NCI-H2107 treated with DMSO at 0.1 percent for 48 hours (cell line): ENCODE data around the gene FZR1.
"Not testable (repeated sequence)": the region's sequence is repeated elsewhere in the genome, so short reads cannot be mapped to it uniquely, and the experiment has no call there.

Source experiments
- DNase-seq: peaks from one replicate; lab custom pipeline; 2025; ENCODE audit not compliant: unreplicated experiment; lab: John Stamatoyannopoulos, UW

FZR1 gene

DNA sequence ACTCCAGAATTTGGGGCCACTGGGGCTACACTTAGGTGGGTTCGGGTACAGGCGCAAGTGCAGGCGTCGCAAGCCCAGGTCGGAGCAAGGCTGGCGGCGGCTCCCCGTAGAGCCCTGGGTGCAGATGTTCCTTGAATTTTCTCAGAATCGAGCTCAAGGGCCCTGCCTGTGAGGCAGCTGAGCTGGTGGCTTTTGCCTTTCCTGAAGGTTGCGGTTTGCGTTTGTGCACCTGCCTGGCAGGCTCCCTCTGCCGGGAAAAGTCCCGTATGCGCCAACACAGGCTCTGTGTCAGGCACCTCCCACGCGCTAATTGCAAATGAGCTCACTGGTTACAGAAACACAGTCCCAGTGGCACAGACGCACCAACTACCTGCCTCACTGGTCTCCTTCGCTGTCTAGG lies 11.6 kb upstream of the FZR1 start:
- peak; percentile 62 for DNase-seq

DNA sequence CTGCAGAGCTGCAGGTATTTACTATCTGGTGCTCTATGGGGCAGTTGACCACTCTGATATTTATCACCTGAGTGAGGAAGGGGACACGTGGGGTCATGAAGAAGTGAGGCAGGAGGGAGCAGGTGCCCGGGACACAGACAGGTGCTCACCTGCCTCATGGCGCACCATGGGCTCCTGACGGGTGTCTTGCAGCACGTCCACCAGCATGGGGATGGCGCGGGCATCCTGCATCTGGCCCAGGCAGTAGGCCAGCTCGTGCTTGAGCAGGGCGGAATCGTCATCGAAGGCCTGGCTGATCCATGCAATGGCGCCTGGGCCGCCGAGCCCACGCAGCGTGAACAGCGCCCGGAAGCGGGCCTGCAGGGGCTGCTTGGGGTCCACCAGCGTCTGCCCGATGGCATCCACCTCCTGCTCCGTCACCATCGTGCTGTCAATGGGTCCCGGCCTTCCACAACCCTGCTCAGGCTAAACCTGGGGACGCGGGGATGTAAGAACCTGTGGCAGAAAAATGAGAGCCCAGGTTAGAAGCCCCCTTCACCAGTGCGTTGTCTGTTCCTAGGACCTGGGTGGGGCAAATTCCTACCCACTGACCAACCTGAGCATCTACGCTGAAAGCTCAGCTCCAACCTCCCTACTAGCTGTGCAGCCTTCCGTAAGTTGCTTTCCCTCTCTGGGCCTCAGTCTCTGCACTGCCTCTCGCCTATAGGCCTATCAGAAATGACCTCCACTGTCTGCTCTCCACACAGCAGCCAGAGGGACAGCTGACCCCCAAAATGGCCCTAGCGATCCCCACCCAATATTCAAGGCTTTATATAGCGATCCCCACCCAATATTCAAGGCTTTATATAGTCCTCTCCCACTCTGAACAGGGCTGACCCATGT lies 9.5 kb upstream of the FZR1 start:
- no peak for DNase-seq

DNA sequence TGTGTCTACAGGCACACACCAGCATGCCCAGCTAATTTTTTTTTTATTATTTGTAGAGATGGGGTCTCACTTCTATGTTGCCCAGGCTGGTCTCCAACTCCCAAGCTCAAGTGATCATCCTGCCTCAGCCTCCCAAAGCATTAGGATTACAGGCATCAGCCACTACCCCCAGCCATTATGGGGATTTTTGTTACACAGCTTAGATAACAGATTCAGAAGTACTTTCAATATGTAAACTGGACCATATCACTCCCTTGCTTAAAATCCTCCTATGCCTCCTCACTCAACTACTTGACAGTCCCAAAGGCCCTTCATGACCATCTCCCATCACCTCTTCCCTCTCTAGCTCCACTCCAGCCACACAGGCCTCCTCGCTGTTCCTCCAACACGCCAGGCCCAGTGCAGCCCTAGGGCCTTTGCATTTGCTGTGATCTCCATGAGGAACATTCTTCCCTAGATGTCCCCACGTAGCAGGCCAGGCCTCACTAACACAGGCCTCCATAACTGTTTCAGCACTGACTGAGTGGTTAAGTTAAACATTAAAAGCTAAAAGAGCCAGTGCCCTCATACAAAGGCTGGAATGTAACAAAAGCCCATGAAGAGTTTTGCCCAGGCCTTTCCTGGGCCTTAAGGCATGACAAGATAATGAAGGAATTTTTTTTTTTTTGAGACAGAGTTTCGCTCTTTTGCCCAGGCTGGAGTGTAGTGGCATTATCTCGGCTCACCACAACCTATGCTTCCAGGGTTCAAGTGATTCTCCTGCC lies 8.2 kb upstream of the FZR1 start:
- no peak for DNase-seq

DNA sequence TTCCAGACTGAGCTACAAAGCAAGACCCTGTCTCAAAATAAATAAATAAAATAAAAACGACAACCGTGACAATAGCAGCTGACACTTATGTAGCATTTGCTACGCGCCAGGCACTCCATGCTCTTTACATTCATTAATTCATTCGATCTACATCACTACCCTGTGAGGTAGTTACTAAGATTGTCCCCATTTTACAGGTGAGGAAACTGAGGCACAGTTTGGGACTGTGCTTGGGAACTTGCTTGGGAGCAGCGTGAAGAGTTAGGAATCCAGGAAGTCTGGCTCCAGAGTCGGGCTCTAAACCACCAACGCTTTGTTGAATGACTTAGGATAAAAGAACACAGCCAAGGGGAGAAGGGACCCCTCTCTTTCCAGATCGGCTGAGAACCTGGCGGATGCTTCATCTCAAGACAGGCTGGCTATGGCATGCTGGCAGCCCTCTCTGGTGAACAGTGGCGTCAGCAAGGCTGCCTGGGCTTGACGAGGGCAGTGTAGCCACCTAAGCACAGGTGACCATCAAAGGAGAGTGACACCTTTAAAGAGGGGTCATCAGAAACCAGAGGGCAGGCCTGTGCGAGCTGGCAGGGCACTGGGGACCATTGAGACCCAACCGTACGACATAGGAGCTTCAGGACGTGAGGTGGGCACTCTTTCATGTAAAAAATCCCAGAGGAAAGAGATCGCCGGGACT lies 6.2 kb upstream of the FZR1 start:
- DNase-seq: no peak

DNA sequence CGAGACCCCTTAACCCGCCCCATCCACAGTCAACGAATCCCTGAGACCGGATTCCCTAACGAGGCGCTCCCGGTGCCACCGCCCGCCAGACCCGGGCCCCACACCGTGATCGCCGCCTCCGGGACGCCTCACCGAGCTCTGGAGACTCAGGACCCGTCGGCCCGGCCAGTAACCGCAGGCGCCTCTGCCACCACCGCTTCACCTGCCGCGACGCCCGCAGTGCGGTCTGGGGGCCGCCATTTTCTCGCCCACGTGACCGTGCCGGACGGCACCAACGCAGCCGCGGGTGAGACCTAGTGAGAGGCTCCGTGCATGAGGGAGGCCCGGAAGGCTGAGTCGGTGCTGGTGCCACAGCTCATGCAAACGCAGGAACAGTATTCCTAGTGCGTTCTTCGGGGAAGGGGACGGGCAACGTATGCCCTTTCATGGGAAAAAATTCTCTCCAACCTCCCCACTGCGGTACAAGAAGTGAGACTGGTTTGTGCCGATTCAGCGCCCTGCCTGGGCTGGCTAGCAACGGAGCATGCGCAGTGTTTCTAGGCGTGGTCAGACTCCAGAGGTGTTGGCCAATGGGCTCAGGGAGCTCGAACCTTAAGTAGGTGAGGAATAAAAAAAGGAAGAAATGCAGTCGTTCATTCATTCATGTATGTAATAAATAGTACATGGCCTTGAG lies 5.5 kb upstream of the FZR1 start, which contains the start of gene DOHH:
Gene DOHH, minus strand, starts transcription at position 246 of the 673 bp plus-strand sequence. CDS start 3,860 bp downstream, outside the sequence.
- DNase-seq: peak; percentile 92

DNA sequence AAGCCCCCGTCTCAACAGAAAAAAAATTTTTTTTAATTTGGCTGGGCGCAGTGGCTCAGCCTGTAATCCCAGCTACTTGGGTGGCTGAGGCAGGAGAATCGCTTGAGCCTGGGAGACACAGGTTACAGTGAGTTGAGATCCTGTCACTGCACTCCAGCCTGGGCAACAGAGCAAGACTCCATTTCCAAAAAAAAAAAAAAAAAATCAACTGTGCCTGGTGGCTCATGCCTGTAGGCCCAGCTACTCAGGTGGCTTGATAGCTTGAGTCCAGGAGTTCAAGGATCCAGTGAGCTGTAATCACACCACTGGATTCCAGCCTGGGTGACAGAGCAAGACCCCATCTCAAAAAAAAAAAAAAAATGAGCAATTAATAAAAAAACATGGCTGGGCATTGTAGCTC lies 4.3 kb upstream of the FZR1 start:
- DNase-seq: no peak

DNA sequence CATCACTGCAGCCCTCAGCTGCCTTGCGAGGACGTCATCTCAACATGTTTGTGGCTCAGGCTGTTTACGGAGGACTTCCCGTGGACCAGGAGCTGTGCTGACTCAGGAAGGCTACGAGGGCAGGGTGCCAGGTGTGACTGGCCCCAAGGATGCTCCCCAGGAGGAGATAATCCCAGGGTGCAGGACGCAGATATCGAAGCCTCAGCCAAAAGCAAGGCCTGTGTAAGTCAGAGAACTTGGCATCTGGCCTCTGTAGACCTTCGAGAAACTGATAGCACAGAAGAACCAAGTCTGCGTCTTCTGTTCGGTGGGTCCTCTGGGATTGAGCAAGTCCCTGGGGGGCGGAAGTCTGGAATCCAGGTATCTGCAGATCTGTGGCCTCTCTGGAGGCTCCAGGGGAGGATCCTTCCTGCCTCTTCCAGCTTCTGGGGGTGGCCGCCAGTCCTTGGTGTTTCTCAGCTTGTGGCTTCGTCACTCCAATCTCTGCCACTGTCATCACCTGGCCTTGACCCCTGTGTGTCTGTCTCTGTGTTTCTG lies 3.0 kb upstream of the FZR1 start:
- DNase-seq: no peak

DNA sequence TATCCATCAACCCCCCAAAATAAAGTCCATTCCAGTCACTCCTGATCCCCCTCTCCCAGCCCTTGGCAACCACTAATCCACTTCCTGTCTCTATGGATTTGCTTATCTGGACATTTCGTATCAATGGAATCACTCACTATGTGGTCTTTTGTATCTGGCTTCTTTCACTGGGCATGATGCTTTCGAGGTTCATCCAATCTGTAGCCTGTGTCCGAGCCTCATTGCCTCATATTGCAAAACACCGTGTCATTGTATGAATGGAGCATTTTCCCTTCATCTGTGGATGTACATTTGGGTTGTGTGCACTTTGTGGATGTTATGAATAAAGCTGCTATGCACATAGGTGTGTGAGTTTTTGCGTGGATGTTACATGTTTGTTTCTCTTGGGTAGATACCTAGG lies 1.4 kb upstream of the FZR1 start:
- DNase-seq: no peak

DNA sequence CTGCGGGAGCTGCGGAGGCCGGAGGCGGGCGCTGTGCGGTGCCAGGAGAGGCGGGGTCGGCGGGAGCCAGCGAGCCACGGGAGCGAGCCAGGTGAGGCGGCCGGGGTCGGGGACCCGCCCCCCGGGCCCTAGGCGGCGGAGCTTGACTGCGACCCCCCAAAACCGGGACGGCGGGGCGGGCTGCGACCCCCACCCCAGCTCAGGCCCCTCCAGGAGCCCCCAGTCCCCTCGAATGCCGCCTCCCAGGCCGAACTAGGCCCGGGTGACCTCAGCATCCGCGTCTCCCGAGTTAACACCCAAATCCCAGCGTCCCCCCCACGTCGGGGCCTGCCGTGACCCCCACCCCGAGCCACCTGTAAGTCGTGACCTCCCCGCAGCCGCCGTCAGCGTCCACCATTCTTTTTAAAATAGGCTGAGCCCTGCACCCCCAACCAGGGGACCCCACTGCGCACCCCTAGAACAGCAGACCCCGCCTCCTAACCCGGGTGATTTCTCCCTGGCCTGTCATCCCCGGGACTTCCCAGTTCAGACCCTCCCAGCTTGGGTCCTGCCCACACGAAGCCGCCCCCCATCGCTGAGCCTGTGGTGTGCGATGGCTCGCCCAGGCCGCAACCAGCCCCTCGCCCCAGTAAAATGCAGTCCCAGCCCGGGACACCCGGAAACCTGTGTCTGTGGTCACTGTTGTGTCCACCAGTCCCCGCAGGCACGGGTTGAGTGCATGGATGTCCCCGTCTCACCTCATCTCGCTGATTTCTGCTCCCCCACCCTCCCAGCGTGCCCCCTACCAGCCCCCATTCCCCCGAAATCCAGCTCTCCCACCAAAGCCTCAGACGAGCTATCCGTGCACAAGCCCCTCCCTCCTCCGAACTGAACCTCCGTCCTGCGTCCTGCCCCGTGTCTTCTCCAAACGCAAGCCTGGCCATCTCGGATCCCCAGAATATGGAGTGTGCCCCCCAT lies 551 bp downstream of the FZR1 start:
- no peak for DNase-seq

DNA sequence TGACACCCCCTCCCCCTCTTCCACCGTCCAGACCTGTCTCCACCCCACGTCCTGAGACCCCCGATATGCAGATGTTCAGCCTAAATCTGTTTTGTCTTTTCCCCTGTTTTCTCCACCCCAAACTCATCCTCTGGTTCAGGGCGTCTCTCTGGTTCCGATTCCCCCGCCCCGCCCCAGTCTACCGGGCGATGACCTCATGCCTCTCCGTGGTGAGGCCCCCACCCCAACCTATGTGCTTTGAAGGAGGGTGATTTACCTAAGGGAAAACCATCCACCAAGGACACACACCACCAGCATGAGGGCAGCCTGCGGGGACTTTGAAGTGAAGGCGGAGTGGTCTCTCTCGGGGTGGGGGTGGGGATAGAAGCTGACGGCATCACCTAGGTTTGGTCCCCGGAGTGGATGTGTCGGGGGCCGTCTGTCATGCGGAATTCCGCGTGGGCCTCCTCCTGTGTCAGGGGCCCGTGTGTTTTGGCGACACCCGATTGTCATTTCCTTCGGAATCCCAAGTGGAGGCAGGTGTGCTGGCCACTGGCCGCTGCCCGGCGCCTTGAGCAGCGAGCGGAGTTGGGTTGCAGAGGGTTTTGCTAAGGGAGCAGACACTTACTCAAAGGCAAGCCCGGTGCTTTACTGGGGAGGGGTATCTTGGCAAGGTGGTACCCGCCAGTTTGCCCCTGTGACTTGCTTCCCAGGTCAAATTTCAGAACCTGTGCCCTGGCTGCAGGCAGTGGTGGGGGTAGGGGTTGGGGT lies 1.4 kb downstream of the FZR1 start:
- no peak for DNase-seq

DNA sequence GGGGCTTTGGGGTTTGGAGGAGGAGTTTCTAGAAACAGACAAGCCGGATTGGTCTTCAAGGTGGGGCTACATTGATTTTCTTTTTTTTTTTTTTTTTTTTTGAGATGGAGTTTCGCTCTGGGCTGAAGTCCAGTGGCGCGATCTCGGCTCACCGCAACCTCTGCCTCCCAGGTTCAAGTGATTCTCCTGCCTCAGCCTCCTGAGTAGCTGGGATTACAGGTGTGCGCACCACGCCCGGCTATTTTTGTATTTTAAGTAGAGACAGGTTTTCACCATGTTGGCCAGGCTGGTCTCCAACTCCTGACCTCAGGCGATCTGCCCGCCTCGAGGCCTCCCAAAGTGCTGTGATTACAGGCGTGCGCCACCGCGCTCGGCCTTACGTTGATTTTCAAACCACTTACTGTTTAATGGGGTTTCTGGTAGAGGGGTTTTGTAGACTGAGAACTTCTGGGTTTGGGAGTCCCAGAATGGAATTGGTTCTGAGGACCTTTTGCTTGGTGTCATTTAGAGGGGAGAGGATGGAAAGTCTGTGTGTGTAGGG lies 2.1 kb downstream of the FZR1 start:
- DNase-seq: not testable (repeated sequence)

DNA sequence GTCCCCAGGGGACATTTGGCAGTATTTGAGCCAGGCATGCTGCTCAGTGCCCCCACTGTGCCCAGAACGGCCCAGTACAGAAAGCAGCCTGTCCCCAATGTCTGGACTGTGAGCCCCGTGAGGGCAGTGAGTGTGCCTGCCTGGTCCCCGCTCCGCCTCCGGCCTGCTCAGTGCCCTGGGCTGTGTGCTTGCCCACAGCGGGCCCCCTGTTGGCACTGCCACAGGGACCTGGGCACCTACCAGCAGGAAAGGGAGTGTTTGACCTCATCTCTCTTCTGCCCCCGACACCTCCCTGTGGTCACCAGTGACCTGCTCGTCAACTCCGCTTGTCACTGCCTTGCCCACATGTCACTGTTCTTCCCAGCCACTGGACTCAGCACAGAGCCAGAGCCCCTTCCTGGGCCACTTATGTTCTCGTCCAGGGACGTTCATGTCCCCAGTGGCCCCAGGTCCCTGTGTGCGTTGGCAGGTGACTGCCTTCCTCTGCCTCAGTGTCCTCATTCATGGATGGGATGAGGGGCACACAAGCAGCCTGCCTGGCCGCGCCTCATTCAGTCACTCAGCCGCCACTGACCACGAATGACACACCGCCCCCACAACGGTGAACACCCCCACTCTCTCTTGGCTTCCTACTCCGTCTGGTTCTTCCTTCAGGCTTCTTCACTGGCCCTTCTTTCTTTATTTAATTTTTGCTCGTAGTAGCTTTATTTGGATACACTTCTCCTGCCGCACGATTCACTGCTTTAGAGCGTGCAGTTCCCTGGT lies 2.8 kb downstream of the FZR1 start:
- no peak for DNase-seq

DNA sequence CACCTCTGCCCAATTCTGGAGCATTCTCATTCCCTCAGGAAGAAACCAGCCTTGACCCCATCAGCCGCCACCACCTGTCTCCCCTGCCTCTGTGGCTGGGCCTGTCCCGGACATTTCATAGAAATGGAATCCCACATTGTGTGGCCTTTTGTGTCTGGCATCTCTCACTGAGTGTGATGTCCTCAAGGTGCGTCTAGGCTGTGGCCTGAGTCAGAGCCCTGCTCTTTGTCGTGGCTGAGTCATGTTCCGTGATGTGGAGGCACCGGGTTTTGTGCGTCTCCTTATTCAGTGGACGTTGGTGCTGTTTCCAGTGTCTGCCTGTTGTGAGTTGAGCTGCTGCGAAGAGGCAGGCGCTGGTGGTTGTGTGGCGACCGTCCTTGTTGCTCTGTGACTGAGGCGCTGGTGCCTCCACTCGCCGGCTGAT lies 3.5 kb downstream of the FZR1 start:
- DNase-seq: no peak

DNA sequence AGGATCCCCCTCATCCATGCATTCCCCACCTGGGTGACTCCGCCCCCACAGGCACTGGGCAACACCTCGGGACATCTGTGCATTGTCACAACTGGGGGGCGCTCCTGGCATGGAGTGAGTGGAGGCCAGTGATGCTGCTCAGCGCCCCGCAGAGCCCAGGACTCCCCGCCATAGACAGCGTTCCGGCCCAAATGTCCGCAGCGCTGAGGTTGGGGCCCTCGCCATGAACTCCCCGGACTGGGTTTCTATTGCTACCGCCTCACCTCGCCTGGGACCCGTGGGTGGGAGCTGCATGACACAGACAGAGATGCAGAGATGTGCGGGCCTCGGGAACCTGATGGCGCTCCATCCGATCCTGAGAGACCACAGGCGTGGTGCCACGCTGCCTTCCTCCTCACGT lies 4.6 kb downstream of the FZR1 start:
- no peak for DNase-seq

DNA sequence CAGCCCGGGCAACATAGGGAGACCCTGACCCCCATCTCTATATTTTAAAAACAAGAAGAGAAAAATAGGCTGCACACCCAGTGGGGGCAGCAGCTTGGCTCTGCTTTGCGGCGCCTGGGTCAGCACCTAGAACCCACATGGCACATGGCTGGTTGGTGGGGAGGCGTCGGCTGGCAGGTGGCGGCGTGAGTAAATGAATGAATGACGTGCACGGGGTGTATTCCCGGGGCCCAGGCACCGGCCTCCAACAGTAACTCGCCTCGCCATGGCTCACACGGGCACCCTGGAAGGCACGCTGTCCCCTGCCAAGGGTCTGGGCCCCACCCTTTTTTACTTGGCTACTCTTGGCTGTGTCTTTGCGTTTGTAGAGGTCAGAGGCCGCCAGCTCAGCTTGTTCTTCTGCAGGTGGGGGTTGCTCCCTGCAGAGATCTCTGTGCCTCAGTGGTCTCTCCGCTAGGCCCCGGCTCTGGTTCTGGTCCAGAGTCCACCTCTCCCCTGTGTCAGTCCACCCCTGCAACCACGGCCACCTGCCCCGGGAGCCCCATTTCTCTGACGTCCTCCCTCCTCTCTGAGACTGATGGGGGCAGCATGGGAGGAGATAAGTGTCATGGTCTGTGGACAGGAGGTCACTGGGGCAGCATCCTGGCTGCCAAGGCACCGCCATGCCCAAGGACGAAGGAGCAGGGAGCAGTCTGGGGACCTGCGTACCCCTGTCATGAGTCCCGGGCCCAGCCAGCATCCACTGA lies 5.6 kb downstream of the FZR1 start:
- no peak for DNase-seq

DNA sequence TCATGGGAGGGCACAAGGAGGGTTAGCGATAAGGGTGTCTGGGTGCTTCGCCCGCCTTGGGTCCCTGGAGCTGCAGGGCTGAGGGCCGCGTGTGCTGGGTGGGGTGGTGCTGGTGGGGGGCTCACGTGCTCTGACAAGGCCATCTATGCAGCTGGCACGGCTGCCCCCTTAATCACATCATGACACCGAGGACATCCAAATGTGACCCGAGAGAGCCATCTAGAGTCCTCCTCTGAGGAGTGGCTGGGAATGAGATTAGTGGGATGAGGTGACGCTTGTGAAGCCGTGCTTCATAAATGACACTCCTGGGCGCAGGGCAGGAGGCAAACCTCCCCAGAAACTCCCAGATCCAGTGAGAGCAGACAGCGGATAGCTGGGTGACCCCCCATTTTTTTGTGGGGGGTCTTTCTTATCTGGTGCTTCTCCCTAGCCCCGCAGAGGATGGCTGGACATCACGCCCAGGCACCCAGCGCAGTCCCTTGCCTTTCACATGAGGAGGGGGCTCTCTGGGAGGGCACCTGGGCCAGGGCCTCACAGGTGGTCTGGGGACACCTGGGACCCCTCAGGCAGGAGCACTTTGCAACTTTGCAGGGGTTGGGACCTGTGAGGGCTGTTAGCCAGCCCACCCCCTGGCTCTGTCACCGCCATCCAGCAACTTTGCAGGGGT lies 6.6 kb downstream of the FZR1 start:
- DNase-seq: no peak
